Ovary (tissue), 9 donors: ENCODE measurements around the gene KCND2. TPM values are rescaled to one million over a fixed set of nuclear protein-coding genes. Genes with fewer than 3 reads are reported as not detected.

Experiments used
- DNase-seq, 5 donors: peaks; one replicate each; pipeline ENCODE4 v3.0.0-alpha.2; 2019 to 2020
- H3K27ac ChIP-seq, 2 donors: fragments of 200-600 bp; one replicate each; pipeline versions ENCODE4 v1.5.1 to v1.8.0; 2019 to 2022
- H3K27me3 ChIP-seq: fragments of 200-600 bp; one replicate; pipeline ENCODE4 v1.8.0; 2022
- H3K36me3 ChIP-seq: fragments of 200-600 bp; sonication (generic); one replicate; pipeline ENCODE4 v1.5.1; 2019
- H3K4me1 ChIP-seq: one replicate; pipeline ENCODE4 v1.8.1; 2013; ENCODE audit warnings: mild to moderate bottlenecking, moderate library complexity; ENCODE audit not compliant: insufficient read depth
- H3K4me3 ChIP-seq: fragments of 200-600 bp; sonication (generic); one replicate; pipeline ENCODE4 v1.5.1; 2017
- H3K9me3 ChIP-seq, 2 donors: fragments of 200-600 bp in 1 of 2; sonication (generic) in 1 of 2; one replicate each; pipeline versions ENCODE4 v1.5.1 to v1.8.1; 2013 to 2019; ENCODE audit warnings: mild to moderate bottlenecking in 1 of 2, moderate library complexity in 1 of 2
- CTCF ChIP-seq, 3 donors: fragments of 450-650 bp in 2 of 3; fragments of 200-600 bp in 1 of 3; IDR thresholded peaks; one replicate each; pipeline versions ENCODE4 v1.5.1 to v1.8.0; 2016 to 2022; ENCODE audit warnings: antibody characterized with exemption in 3 of 3, mild to moderate bottlenecking in 1 of 3
- EP300 ChIP-seq: sonication (generic); formaldehyde crosslinking; IDR thresholded peaks from one replicate; pipeline ENCODE4 v1.6.1; 2017; ENCODE audit warnings: antibody characterized with exemption
- POLR2A ChIP-seq: fragments of 450-650 bp; IDR thresholded peaks from one replicate; pipeline ENCODE4 v1.6.1; 2017; ENCODE audit warnings: antibody characterized with exemption, mild to moderate bottlenecking, moderate library complexity
- WGBS, 3 donors: extraction: QIAGEN DNeasy Blood & Tissue Kit in 1 of 3; methylation state at CpG; one replicate each; pipeline versions ENCODE4 v1.1.5 to v1.1.7; 2013 to 2017; 5-methylcytosine and 5-hydroxymethylcytosine counted together
- intact Hi-C, 4 donors: fragments of 100-400 bp; cut with DNase I; formaldehyde crosslinking; loops; one replicate each; pipeline versions ENCODE4 v1.11.0 to v1.15.1; 2022 to 2023
- polyA plus RNA-seq, 2 donors: library from polyadenylated mRNA; stranded (reverse); fragments of 200-250 nt in 1 of 2; fragments of 350-450 nt in 1 of 2; fragmentation: Illumina TruSeq in 1 of 2; extraction: RNeasy Lipid Tissue Mini Kit (QIAGEN cat#74804) in 1 of 2; gene quantifications; one replicate each; pipeline ENCODE4 v1.2.3, GENCODE V29; 2013 to 2014
- total RNA-seq, 7 donors: library from RNA; depleted of rRNA in 2 of 7; stranded (reverse); fragments of >200 nt in 2 of 7; fragmentation: NEBNext Ultra II Directional in 3 of 7; extraction: Animal tissue kit (Norgen Biotek cat#: 25700) in 3 of 7; gene quantifications; one replicate each; pipeline versions ENCODE4 v1.1.0 to v1.2.4, GENCODE V29; 2016 to 2023
- donor health status: DM: no; HTN: no; CAD: no; lungs with moderate emphysema.
- donor health status: DM: no; HTN: no; CAD: no.
- donor health status: Bipolar disorder and iron deficiency.
- donor health status: DM: yes; HTN: yes; CAD: no.
- donor health status: DM: no; HTN: no; CAD: no.
- donor health status: DM: yes; HTN: yes; CAD: no.

The KCND2 gene
- total and polyA plus RNA-seq, 9 donors = 3.2 to 14.5 (median 5.4) TPM

- TF ChIP-seq POLR2A (no peak), CTCF (IDR thresholded peaks at IDR 0.05) (no peak), EP300 (no peak)
- DNase-seq = no peak
- Histone ChIP-seq H3K4me1 (no peaks in the 10 kb centered on the region), H3K27ac (no peak overlapping the region), H3K4me3 (no peak overlapping the region), H3K27me3 (no peaks in the 10 kb centered on the region), H3K9me3 (no peaks in the 10 kb centered on the region), H3K36me3 (no peaks in the 10 kb centered on the region)
- intact Hi-C loops = no loop called here
- WGBS, 3 donors = 57 to 79% (median 70%) methylated on average over 7 of the region's 7 CpGs
Observed at GRCh38 chr7:120609136-120609753, 336.3 kb downstream of the KCND2 start.

GRCh38 chr7:120611975-120612374 lies 339.0 kb downstream of the KCND2 start:
- H3K27ac ChIP-seq = no peak overlapping the region
- H3K27me3 ChIP-seq = no peaks in the 10 kb centered on the region
- no peaks in the 10 kb centered on the region for H3K4me1 ChIP-seq
- H3K4me3 ChIP-seq = no peak overlapping the region
- intact Hi-C loops = no loop called here
- no peak for DNase-seq
- no peak for TF ChIP-seq EP300
- no peak for TF ChIP-seq CTCF (IDR thresholded peaks at IDR 0.05)
- TF ChIP-seq POLR2A = no peak
- H3K9me3 ChIP-seq = no peaks in the 10 kb centered on the region
- H3K36me3 ChIP-seq = no peaks in the 10 kb centered on the region
- 93 to 98% (median 97%) methylated on average over 1 of the region's 1 CpG for WGBS, 3 donors

GRCh38 chr7:120615703-120616102 lies 342.7 kb downstream of the KCND2 start:
- Histone ChIP-seq H3K27me3 (no peaks in the 10 kb centered on the region), H3K4me3 (no peak overlapping the region), H3K4me1 (no peaks in the 10 kb centered on the region), H3K36me3 (no peaks in the 10 kb centered on the region), H3K9me3 (no peaks in the 10 kb centered on the region), H3K27ac (no peak overlapping the region)
- DNase-seq = no peak
- 84 to 89% (median 88%) methylated on average over 3 of the region's 3 CpGs for WGBS, 3 donors
- intact Hi-C loops = no loop called here
- no peak for TF ChIP-seq POLR2A
- TF ChIP-seq EP300 = no peak
- TF ChIP-seq CTCF (IDR thresholded peaks at IDR 0.05) = no peak

GRCh38 chr7:120617275-120617674 lies 344.3 kb downstream of the KCND2 start:
- intact Hi-C loops = no loop called here
- WGBS, 3 donors = 83 to 89% (median 83%) methylated on average over 3 of the region's 3 CpGs
- no peak for DNase-seq

More at GRCh38 chr7:120617275-120617674, 344.3 kb downstream of the KCND2 start:
- Histone ChIP-seq H3K27me3 (no peaks in the 10 kb centered on the region), H3K27ac (no peak overlapping the region), H3K4me3 (no peak overlapping the region), H3K4me1 (no peaks in the 10 kb centered on the region), H3K9me3 (no peaks in the 10 kb centered on the region), H3K36me3 (no peaks in the 10 kb centered on the region)
- TF ChIP-seq EP300 (no peak), POLR2A (no peak), CTCF (IDR thresholded peaks at IDR 0.05) (no peak)
